Activated effector memory CD4-positive, alpha-beta T cell treated with Interleukin-2 at 50 U/mL for 16 hours (primary cell): ENCODE data around the gene SLFN13.
"Not testable (repeated sequence)": the region's sequence is repeated elsewhere in the genome, so short reads cannot be mapped to it uniquely, and the experiment has no call there.

Source experiments
- DNase-seq: peaks from one replicate; pipeline ENCODE4 v3.0.0-alpha.2; 2020

The SLFN13 gene

DNA sequence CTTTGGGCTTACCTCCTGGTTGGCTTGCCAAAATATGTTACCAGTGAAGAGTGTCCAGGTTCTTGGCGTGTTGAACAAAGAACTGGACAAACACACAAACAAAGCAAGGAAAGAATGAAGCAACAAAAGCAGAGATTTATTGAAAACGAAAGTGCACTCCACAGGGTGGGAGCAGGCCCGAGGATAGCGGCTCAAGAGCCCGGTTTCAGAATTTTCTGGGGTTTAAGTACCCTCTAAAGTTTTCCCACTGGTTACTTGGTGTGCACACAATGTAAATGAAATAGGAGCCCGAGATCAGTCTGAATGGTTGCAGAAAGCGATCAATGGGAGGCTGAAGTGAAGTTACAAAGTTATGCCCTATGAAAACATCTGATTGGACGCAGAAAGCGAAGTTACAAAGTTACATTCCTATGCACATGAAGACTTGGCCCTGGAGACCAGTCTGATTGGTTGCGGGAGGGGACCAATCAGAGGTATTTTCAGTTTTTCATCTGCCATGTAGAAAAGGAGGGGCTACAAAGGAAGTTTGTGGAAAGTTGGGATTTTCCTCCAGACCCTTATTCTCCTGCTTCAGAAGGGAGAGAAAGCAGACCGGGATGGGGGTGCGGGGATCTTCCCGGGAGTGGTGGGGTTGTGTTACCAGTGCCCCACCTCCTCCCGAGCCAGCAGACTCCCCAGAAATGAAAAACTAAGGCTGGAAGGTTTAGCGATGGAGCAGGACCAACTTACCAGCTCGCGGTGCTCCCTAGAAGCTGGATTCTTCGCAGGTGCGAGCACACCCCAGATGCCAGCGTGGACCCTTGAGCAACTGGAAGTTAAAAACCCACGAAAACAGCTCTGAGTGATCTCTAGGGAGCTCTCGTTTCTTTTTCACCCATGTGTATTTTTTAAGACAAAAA lies 16.1 kb downstream of the SLFN13 start, which contains the start of gene SLFN12:
TSS of gene SLFN12 (minus strand) at position 325 of the 899 bp plus-strand sequence. CDS start 9,472 bp downstream, outside the sequence.
- peak; percentile 25 for DNase-seq

- DNase-seq = no peak
Observed at GRCh38 chr17:35429702-35430101, 18.9 kb downstream of the SLFN13 start.

GRCh38 chr17:35428229-35428628 lies 20.3 kb downstream of the SLFN13 start:
- DNase-seq = no peak

DNA sequence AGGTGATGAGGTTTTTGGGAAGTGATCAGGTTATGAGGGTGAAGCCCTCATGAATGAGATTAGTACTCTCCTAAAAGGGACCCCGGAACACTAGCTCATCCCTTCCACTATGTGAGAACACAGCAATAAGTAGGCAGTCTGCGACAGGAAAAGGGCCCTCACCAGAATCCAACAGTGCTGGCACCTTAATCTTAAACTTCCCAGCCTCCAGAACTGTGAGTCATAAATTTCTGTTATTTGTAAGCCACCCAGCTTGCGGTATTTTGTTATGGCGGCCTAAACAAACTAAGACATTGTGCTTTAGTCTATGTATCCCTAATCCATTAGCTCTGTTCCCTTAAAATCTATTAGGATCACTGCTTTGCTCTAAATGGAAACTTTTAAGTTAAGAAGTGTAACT lies 24.8 kb downstream of the SLFN13 start:
- DNase-seq = no peak

DNA sequence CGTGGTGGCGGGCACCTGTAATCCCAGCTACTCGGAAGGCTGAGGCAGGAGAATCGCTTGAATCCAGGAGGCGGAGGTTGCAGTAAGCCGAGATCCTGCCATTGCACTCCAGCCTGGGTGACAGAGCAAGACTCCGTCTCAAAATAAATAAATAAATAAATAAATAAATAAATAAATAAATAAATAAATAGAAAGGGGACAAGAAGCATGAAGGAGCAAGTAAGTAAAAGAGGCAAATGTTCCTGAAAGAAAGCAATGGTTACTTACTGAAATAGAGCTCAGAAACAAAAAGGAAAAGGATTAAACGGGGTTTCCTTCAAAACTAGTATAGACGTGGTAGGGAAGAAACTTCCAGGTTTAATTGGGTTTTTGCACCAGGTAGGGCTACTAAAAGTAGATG lies 27.5 kb downstream of the SLFN13 start:
- DNase-seq = not testable (repeated sequence)

DNA sequence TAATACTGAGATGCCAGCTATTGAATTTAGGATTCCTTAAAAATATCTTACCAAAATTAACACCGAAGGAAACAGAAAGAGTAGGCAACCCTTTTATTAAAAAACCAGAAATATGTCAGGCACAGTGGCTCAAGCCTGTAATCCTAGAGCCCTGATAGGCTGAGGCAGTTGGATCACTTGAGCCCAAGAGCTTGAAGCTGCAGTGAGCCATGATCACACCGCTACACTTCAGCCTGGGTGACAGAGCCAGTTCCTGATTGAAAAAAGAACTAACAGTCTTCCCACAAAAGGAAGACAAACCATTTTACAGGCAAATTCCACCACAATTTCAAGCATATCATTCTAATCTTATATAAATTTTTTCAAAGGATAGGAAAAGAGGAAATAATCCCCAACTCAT lies 31.9 kb downstream of the SLFN13 start:
- no peak for DNase-seq

GRCh38 chr17:35414707-35415106 lies 33.9 kb downstream of the SLFN13 start:
- DNase-seq = not testable (repeated sequence)

GRCh38 chr17:35414247-35414646 lies 34.3 kb downstream of the SLFN13 start:
- no peak for DNase-seq

GRCh38 chr17:35407531-35407930 lies 41.0 kb downstream of the SLFN13 start:
- DNase-seq = no peak

GRCh38 chr17:35406568-35406967 lies 42.0 kb downstream of the SLFN13 start:
- DNase-seq = no peak

- DNase-seq = no peak
Observed at GRCh38 chr17:35404360-35404759, 44.2 kb downstream of the SLFN13 start.

- DNase-seq = not testable (repeated sequence)
Observed at GRCh38 chr17:35393783-35394182, 54.8 kb downstream of the SLFN13 start.

- DNase-seq = no peak
Observed at GRCh38 chr17:35390663-35391062, 57.9 kb downstream of the SLFN13 start.

DNA sequence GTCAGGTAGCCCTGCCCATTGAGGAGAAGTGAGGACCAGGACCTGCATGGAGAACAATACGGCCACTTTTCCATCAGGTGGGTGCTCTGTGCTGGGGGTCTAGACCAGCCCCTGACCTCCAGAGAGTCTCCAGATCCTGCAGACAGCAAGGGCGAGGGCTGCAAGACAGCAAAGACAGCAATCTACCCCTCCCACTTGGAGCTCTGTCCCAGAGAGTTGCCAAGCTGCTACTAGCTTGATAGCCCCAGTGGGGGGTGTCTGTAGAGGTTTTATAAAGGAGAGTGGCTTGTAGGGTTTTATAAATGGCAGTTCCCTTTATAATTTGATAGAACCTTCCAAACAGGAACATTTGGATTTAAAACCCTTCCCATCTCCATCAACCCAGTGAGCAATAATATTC lies 58.4 kb downstream of the SLFN13 start:
- no peak for DNase-seq

DNA sequence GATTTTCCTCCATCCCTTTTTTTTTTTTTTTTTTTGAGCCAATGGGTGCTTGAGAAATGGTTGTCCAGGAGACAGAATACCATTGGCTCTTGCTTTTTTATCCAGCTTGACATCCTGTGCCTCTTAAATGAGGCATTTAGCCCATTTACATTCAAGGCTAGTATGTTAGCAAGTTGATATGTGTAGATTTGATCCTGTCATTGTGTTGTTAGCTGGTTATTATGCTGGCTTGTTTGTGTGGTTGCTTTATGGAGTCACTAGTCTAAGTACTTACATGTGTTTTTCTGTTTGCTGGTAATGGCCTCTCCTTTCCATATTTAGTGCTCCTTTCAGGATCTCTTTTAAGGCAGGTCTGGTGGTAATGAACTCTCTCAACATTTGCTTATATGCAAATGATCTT lies 61.1 kb downstream of the SLFN13 start:
- DNase-seq = no peak
